GM12865 (cell line): ENCODE results near the gene NNMT.

Experiments used
- DNase-seq: peaks from one replicate; pipeline ENCODE4 v3.0.0; 2010; ENCODE audit warnings: low read depth
- H3K4me3 ChIP-seq: 2 replicates; pipeline ENCODE4 v1.5.1; 2011; ENCODE audit warnings: mild to moderate bottlenecking, low read depth, low read length, control low read depth
- CTCF ChIP-seq: IDR thresholded peaks from 2 replicates; pipeline ENCODE4 v1.5.1; 2011; ENCODE audit warnings: low read length, control low read depth, low read depth, inconsistent platforms; ENCODE audit not compliant: insufficient read depth; ENCODE audit errors: missing control alignments

Gene NNMT

DNA sequence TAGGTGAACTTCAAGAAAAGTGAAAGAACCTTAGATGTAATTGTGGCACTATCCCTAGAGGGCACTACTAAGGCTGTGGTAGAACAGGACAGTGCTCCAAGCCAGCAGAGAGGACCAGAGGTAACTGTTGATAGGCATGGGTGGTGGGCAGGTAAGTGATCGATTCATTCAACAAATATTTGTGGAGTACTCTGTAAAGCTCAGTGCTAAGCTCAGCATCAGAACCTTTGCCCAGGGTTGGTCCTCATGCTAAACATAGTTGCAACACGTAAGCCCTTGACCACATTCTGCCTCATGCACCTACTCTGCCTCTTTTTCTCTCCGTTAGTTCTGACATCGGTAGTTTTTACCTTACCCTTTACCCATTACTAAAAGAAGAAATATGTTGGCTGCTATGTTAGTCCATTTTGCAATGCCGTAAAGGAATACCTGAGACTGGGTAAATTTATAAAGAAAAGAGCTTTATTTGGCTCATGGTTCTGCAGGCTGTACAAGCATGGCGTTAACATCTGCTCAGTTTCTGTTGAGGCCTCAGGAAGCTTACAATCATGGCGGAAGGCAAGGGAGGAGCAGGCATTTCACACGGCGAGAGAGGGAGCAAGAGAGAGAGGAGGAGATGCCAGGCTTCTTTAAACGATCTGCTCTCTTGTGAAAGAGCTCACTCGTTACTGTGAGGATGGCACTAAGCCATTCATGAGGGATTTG, 18.4 kb upstream of the NNMT start:
- no peak for DNase-seq
- H3K4me3 ChIP-seq = no peak overlapping the region
- no peak for TF ChIP-seq CTCF

- no peak for TF ChIP-seq CTCF
These were observed 17.7 kb upstream of the NNMT start for GRCh38 chr11:114278342-114279065.

GRCh38 chr11:114279792-114280546, 16.2 kb upstream of the NNMT start:
- TF ChIP-seq CTCF = no peak
- DNase-seq = no peak
- H3K4me3 ChIP-seq = no peak overlapping the region

More at GRCh38 chr11:114278342-114279065, 17.7 kb upstream of the NNMT start:
- no peak for DNase-seq
- H3K4me3 ChIP-seq = no peak overlapping the region

DNA sequence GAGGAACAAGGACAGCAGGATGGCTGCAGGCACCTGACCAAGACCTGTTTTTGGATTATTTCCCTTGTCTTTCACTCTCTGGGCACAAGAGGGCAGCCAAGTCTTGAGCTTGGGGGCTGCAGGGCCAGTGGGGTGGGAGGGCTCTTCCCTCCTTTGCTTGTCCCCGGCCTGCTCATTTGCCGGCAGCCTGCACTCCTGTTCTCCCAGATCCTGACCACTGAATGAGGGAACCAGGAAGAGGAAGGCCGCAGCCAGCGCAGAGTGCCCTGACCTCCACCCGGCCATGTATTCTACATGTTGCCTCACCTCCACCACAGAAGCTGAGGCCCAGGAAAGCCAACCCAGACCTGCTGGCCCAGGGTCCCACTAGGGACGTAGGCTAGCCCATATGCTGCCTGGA, 15.5 kb upstream of the NNMT start:
- peak; percentile 16 for DNase-seq
- H3K4me3 ChIP-seq = no peak overlapping the region
- TF ChIP-seq CTCF = peak; percentile 27

DNA sequence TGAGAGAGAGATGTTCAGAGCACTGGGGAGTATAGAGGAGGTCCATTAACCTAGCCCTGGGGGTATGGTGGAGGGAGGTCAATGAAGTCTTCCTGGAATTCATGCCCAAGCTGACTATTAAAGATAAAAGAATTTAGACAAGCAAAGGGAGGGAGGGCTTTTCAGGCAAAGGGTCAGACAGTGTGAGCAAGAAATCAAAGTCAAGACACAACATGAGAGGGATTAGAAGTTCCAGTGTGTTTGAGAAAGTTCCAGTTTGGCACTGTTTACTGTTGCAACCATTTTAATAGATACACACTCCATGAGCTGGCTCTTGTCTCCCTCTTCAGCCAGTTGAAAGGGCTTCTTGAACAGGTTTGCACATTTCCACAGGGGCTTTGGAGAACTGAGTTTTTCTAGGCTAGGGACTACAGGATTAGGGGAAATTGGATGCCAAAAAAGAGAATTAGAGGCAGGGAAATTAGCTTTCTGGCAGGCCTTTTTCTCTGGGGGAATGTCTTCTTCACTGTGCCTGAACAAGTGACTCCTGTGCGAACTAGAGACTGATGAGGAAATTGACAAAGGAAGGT, 14.7 kb upstream of the NNMT start:
- H3K4me3 ChIP-seq = no peak overlapping the region
- TF ChIP-seq CTCF = no peak
- DNase-seq = no peak

DNA sequence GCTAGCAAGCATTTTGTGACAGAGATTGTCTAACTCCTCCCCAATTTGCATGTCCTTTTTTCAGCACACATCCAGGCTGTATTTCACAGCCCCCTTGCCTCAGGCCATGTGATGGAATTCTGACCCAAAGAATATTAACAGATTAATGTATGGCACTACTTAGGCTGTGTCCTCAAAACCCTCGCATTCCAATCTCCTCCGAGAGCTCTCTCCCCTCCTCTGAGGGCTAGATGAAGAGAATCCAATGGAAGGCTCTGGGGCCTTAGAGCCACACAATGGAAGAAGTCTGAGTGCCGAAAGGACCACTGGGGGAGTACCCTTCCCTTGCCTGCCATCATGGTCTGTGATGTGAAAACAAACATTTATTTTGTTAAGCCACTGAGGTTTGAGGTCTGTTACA, 13.7 kb upstream of the NNMT start:
- TF ChIP-seq CTCF = no peak
- DNase-seq = no peak
- no peak overlapping the region for H3K4me3 ChIP-seq
